Measurements from ENCODE around the gene PTPN21.

The PTPN21 gene

DNA sequence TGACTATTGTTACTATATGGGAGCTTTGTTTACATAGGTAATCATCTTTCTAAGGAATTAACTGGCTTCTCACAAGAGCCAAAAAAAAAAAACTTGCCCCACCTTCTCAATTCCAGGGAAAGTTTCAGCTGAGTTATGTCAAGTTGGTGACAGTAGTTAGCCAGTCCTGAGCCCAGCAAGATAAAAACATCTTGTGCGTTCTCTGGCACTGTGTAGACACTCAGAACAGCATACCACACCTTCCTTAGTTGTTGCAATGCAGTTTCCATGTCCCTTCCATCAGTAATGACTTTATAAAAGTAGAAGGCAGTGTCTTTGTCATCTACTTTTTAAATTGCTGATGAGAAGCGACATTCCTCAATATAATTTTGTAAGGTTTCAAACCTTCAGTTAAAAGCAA, 50.2 kb downstream of the PTPN21 start:
- DNase-seq (ENCODE audit: low read depth, low spot score): no peak

DNA sequence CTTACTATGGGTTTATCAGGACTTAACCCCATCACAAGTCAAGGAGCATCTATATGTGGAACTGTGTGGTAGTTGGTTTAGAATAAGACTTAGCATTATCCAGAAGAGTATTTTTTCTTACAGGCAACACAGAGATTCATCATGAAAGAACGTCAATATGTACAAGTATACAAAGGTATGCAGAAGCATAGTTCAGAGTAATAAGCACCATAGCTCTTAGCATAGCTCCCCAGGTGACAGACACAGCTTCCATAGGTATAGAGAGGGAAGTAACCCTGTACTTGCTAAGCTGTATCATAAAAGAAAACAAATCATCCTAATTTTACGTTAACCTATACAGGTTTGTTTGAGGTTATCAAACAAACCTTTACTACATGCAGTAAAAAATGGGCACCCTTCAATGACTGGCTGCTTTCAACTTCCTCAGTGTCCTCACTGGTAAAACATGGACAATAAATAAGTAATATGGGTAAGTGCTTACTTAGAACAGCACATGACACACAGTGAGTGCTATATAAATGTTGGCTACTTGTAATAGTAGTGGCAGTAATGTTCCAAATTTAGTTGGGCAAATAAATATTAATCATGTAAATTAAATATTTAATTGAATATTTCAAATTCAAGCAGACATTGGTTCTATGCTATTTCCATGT, 50.9 kb downstream of the PTPN21 start:
- DNase-seq (ENCODE audit: low read depth, low spot score): no peak

DNA sequence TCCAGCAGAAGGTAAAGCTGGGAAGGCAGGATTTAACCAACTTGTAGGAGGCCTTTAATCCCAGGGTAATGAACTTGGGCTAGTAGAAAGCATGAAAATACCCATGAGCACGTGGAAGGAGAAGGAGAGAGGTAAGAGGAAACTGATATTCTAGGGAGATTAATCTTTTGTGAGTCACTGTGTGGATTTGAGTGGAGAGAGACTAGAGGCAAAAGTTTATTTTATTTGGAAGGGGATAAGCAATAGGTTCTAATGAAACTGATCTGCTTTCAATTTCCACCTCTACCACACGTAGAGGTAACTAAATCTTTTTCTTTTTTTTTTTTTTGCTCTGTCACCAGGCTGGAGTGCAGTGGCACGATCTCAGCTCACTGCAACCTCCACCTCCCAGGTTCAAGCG, 52.1 kb downstream of the PTPN21 start:
- DNase-seq (ENCODE audit: low read depth, low spot score): no peak

DNA sequence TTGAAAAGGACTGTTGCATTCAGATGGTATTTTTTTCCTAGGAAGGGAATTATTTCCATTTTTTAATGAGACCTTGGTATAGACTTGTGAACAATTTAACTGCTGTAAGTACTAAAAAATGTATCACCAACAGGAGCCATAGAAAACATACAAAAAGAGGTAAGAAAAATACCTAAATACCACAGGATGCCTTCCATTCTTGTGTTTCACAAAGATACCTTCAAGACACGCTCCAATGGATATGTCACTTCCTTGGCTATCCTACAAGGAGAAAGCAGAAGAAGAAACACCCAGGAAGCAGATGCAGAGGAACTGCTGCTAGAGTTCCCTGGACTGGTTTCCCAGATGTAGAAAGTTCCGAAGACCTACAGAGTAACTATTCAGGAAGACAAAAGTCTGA, 54.2 kb downstream of the PTPN21 start:
- no peak for DNase-seq (ENCODE audit: low read depth, low spot score)

DNA sequence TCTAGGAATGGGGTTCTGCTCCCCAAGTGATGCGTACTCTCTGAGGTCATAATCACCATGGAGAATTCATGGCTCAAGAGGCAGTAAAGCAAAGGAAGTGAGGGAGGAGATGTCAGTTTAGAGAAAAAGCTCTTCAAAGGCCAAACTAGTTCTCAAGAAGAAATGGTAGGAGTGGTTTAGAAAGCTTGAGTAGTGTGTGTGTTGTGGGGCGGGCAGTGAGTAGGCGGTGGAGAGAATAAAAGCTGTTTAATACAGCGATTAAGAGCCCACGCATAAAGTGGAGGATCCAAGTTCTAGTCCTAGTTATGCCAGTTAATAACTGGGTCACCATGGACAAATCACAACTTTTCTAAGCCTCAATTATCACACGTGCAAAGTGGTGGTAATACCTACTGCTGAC, 55.6 kb downstream of the PTPN21 start:
- no peak for DNase-seq (ENCODE audit: low read depth, low spot score)

DNA sequence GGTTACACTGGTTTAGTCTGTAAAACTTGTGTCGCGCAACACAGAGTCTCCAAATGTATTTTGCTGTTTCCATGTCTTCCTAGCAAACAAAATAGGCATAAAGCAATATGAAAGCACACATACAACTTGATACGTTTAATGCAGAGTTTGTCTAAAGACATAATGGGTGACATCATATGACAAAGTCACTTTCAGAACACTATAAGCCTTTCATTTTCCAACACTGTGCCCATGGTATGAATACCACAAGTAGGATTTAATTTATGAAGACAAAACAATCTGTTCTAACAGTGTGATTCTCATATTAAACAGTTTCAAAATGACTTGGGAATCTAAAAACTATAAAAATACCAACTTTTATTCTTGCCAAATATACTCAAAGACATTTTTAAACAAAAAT, 58.4 kb downstream of the PTPN21 start:
- DNase-seq (ENCODE audit: low read depth, low spot score): no peak

DNA sequence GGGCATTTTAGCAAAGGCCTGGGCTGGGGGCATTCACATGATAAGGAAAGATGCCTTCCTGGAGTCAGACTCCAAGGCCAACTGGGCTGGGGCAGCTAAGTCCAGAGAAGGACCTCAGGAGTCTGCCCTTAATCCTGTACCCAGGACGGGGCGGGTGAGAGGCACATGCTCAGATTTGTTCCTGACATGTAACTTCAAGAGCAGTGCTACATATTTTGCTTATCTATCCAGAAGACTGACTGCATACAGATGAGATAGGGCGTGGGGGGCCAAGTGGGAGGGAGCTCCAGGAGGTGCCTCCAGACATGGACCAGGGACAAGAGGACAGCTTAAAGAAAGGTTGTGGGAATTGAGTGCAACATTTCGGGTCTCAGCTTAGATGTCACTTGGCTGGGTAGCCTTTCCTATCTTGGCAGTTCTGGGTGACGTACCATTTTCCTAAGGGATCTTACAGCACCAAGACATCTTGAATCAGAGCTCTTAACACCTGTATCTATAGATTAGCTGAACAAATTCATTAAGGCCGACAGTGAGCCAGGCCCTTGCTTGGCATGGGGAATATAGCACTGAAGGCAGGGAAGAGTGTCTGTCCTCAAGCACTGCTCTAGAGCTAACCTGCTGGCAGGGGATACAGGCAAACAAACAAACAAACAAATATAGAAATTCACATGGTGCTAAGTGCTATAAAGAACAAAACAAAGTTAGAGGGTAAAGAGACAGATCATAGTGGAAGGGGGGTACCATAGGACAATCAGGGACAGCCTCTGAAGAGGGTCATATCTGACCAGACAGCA, 61.2 kb downstream of the PTPN21 start:
- no peak for DNase-seq (ENCODE audit: low read depth, low spot score)

DNA sequence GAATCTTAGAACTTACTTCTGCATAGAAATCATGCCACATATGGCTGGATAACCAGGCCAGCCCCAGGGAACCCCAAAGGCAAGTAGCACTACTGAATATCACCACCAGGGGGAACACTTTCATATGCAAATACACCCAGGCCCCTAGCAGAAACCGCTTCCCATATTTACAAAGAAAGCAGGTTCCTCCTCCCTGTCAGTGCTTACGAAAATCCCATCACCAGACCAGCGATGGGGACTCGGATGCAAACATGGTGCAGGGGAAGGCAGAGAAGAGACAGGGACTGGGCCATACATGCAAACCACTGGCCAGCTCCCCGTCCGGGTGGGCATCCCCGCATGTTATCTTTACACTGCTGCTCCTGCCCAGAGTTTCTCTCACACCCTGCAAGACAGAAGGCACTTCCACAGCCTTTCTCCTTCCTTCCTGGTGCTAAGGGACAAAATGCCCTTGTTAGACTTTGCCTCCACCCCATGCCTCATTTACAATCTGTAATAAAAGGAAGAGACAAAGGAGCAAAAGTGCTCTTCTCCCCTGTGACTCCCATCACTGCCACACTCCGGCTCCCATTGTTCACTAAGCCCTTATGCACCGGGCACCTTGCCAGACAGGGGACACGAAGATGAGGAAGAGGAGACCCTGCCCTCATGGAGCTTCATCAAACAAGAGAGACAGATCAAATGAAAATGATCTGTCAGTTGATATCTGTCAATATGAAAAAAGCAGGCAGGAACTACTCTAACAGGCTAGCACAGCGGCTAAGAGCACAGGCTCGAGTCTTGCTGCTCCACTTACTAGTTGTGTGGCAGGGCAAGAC, 62.3 kb downstream of the PTPN21 start:
- DNase-seq (ENCODE audit: low read depth, low spot score): peak; percentile 40

DNA sequence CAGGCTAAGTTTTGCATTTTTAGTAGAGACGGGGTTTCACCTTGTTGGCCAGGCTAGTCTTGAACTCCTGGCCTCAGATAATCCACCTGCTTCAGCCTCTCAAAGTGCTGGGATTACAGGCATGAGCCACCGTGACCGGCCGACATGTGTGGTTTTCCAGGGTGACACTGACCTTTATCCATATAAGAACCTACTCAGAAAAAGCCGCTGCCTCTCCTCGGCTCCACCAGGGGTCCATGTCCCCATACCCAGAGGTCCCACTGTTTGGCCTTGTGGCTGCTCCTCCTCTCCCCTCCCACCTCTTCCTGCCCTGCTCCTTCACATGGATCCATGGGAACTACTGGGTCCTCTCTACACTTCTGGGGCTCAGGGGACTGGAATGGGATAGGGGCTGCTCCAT, 64.6 kb downstream of the PTPN21 start:
- no peak for DNase-seq (ENCODE audit: low read depth, low spot score)

DNA sequence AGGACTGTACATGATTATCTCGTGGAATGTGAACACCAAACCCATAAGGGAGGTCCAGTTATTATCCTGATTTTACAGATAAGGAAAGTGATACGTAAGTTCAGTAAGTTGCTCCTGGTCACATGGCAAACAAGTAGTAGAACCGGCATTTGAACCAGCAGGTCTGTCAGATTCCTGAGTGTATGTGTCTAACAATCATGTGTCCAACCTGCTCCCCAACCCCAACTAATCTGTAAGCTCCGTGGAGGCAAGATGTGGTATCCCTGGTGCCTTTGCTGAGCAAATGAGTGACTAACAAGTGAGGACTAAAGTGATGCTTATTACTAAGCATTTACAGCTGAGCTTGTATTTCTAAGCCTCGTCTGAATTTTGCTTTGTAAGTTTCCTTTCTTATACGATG, 65.9 kb downstream of the PTPN21 start:
- DNase-seq (ENCODE audit: low read depth, low spot score): no peak

DNA sequence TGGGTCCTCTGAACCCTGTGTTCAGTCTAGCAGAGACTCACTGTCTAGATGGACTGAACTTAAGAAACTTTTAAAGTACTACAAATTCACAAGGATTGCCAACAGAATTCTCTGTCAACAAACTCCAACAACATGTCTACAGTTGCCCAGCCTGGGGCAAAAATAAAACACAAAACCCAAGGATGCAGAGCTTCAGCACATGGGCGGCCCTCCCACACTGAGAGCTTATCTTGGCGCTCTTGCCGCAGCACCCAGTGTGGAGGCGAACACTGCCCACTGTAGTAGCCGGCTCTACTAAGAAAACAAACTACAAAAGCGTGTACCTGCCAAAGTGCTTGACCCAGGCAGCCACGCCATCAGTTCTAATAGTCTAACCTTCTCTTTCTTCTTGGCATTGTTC, 66.7 kb downstream of the PTPN21 start:
- no peak for DNase-seq (ENCODE audit: low read depth, low spot score)

DNA sequence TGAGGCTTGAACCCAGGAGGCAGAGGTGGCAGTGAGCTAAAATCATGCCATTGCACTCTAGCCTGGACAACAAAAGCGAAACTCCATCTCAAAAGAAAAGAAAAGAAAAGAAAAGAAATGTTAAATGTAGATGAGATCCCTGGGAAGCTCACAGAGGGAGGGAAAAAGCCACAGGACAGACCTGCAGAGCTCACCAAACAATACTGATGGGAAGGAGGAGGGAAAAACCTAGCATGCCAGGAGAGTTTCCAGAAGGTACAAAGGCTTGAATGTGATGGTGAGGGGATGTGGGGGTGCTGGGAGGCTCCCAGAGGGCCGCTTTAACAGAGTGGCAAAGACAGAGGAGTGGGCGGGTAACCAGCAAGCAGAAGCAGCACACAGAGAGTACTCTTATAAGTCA, 72.3 kb downstream of the PTPN21 start:
- DNase-seq (ENCODE audit: low read depth, low spot score): peak; percentile 35

DNA sequence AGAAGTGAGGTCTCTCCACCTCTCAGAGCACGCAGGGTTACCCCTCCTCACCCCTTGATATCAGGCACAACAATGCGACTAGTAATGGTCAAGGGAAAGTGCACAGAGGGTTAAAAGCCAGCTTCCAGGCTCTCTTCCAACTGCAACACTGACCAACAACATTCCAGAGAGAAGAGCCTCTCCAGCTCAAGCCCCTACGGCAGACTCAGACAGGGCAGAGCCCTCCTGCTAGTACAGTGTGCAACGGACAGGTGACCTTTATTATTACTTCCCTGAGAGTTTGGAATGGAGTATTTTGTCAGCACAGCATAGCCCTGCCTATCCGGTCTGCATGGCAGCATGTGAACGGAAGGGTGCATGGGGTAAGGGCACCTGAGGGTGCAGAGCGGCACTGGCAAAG, 73.0 kb downstream of the PTPN21 start:
- DNase-seq (ENCODE audit: low read depth, low spot score): no peak

DNA sequence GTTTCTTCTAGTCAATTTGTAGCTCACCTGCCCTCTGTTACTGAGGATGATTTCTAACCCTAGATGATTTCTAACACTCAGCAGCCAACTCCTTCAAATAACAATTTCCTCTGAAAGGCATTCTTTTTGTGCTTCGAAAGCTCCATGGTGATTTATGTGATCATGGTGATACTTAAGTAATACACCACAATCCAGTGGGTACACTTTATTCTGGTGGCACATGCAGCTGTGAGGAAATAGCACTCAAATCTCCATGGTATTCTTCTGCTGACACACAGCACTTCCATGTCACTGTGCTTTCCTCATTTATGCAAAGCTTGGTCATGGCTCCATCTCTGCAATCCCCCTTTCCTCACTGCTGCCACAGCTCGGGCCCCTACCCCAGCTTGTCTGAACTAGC, 73.7 kb downstream of the PTPN21 start:
- DNase-seq (ENCODE audit: low read depth, low spot score): no peak

DNA sequence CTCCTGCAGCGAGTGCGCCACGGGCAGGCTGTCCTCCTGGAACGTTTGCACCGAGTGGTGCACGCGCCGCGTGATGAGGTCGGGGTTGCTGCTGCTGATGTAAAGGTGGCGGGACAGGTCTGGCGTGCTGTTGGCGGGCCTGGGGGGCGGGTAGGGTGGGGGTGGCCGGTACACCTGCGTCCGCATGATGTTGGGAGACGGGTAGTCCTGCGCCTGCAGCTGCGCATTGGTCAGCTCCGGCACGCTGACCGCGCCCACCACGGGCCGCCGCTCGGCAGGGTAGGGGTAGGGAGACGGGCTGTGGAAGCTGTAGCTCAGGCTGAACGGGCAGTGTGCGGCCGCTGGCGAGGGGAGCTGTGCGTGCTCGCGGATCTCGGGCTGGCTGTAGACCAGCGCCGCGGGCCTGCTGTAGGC, 75.2 kb downstream of the PTPN21 start:
- no peak for DNase-seq (ENCODE audit: low read depth, low spot score)

DNA sequence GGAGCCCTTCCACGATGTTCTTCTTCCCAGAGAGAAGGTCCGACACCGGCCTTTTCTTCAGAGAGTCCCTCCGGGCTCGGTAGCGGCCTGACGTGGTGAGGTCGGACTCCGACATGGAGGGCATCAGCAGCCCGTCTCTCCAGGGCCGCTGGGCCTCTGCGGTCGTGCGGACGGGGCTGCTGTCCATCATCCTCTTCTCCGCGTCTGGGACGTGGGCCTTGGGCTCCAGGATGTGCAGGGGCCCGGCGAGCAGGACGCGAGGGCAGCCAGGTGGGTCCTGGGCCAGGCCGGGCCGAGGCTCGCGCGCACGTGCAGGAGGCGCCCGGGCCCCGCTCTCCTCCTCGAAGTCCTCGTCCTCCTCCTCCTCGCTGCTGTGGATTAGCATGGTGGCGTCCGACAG, 75.9 kb downstream of the PTPN21 start:
- no peak for DNase-seq (ENCODE audit: low read depth, low spot score)

DNA sequence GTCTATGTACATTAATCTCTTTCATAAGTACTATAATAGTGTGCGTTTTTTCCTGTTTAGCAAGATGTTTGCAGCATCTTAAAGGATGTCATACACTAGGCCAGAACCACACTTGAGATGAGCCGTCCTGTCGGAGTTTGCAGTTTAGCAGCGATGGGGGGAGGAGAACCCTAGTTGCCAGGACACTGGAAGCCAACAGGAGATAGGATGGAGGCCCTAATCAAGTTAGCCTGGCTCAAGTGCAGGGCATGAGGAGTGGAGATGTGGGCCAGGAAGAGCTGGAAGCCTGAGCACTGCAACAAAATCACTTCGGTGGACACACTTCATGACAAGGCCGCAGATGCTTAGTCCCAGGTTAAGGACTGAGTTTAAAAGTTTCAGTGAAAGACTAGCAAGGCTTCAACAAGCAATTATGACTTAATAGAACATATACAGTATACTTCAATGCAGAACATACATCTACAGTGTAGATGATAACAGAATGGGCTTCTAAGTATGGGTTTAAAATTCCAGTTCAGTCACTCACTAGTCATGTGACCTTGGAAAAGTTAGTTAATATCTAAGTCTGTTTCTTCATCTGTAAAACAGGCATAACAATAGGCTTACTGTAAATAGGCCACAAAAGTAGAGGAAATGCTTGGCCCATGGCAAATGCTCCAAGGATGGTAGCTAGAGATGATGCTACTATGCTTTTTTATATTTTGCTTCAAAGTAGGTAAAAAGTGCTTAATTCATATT, 77.1 kb downstream of the PTPN21 start:
- DNase-seq (ENCODE audit: low read depth, low spot score): no peak

DNA sequence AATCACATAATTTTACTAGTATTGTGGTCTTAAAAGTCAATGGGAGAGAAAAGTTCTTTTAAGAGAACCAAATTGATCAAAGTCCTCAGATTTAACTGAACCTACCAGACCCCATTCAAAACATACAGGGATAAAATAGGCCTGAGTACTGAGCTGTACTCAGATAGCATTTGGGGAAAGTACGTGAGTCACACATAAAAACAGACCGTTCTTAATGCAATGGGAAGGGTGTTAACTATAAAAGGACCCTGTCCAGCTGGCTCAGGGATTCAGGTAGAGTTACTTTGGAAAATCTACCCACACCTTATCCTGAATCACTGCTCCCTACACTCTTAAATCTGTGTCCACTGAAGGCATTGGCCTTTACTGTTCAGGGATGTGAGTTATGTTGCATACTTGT, 78.0 kb downstream of the PTPN21 start:
- no peak for DNase-seq (ENCODE audit: low read depth, low spot score)

DNA sequence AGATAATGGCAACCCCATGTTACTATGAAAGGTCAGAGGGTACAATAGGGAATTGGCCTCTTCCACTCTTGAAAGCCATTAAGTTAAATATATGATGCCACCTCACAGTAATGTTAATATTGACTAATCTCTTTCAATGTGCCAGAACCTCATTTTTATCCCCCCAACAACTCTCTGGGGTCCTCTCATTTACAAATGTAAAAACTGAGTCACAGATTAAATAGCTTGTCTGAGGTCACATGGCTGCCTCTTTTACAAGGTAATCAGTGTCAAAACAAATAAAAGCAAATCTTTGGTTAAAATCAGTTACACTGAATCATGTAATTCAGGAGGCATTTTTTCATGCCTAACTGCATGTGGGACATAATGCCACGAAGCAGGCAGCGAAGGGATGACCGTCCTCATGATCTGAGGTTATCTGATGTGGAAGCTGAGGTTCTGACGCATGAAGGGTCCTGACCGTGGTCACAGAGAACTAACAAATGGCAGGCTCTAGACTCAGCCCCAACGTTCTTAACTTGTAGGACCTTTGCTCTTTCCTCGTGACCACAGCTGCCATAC, 78.5 kb downstream of the PTPN21 start:
- no peak for DNase-seq (ENCODE audit: low read depth, low spot score)

DNA sequence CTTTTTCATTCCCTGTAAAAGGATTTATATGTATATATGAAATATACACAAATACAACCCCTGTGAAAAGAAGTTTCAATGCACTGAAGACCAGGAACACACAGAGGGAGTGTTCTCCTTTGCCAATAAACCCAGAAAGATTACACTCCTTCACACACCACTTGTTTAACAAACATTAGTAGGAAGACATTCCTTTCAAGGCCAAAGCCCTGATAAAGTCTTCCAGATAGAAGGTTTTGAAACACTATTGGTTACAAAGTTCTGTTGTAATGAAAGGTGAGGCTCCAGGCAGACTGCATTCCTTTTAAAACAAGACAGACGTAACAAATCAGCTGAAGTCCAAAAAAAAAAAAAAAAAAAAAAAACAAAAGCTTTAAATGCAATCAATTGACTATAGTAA, 81.0 kb downstream of the PTPN21 start:
- DNase-seq (ENCODE audit: low read depth, low spot score): no peak

DNA sequence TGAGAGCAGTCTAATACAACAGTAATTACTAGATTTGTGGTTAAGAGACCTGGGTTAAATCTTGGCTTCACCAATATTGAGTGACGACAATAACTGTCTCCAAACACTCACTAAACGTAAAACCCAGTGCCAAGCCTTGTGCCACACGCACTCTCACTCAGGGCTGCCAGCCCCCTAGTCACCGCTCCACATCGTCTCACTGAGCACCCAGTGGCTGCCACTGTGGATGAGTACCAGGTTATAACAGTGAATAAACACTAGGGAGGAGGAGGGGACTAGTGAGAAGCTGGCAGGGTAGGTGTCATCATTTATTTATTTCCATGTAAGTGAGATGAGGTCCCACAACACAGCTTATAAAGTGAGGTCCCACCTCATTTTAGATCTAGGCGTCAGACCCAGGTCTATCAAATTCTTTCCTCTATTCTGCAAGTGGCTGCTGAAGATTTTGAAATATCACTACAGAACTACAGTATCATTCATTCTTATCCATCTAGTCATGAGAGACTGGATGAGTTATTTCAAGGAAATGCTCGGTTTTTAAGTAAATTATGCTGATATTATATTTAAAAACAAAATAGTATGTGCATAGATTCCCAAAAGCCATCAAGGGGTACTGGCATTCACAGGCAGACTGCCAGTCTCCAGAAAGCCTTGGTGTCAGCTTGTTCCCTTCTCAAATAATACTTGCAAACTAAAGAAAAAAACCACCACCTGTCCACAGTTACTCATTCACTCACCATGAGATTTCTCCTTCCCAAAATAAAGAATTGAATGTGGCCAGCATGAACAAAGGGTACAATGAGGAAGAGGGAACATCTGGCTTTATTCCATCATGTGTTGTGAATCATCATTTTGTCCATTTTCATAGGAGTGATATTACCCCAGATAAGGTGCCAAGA, 84.0 kb downstream of the PTPN21 start:
- DNase-seq (ENCODE audit: low read depth, low spot score): no peak
